Measurements from ENCODE around the gene RHOG. TPM values are rescaled to one million over a fixed set of nuclear protein-coding genes. Genes with fewer than 3 reads are reported as not detected.
"Not testable (repeated sequence)": the region's sequence is repeated elsewhere in the genome, so short reads cannot be mapped to it uniquely, and the experiment has no call there.

RHOG gene
- total RNA-seq, 1 donor from 2014 or later = 8.1 TPM

GRCh38 chr11:3810446-3810845, 30.3 kb downstream of the RHOG start:
- no peak for DNase-seq (ENCODE audit: low read depth in 2 of 2)

- DNase-seq (ENCODE audit: low read depth in 2 of 2) = no peak
These were observed 31.2 kb downstream of the RHOG start for GRCh38 chr11:3809624-3809928.

DNA sequence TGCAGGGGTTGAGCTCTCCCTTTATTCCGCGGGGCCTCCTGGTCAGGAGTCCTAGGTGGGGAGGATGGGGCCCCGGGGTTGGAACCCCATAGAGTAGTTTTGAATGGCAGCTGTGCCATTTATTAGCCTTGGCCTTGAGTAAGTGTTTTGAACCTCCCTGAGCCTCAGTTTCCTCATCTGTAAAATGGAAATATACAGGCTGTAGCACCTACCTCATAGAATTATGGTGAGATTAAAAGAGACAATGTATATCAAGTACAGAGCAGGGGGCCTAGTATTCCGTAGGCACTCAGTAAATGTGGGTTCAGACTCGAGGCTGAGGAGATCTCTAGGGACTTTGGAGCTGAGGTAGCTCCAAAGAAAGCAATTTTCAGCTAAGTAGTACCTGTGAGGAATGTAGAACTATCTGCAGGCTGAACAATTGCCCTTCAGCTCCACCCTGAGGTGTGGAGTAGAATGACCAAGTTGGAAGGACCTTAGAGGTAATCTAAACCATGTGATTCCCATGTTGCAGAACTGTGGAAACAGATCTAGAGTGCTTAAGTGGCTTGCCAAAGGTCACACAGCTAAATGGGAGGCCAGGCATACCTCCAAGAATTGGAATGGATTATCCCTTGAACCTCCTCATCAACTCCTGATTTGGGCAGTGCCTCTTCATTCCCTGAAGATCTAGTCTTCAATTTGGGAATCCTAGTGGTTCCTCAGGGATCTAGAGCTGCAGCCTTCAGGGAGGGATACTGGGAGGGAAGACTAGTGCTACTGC, 31.7 kb downstream of the RHOG start:
- peak; percentile 22 to 67 for DNase-seq (ENCODE audit: low read depth in 2 of 2)

GRCh38 chr11:3807909-3808860, 32.6 kb downstream of the RHOG start, which contains the start of gene PGAP2:
PGAP2 (plus strand) TSS chr11:3808560; CDS start chr11:3811260, 2,700 bp downstream.
- DNase-seq (ENCODE audit: low read depth in 2 of 2) = peak in 1 of 2 donors; percentile 55

DNA sequence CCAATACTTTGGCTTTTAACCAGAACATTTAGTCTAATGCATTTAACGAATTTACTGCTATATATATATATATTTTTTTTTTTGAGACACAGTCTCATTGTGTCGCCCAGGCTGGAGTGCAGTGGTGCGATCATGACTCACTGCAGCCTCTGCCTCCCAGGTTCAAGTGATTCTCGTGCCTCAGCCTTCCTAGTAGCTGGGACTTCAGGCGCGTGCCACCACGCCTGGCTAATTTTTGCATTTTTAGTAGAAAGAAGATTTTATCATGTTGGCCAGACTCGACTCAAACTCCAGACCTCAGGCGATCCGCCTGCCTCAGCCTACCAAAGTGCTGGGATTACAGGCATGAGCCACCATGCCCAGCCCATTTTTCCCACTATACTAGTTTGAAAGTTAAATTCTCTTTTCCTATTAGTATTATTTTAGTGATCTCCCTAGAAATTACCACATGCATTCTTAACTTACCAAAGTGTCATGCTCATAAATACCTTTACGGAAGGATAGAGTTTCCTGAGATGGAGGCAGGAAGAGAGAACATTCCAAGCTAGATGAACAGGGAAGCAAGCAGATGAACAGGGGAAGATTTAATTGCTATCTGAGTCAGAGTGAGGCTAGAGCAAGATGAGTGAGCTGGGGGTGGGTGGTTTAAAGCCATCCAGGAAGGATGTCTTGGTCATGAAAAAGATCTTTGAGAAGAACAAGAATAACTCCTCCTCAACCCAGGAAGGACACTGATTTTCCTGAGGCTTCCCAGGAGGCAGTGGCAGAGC, 36.8 kb downstream of the RHOG start:
- DNase-seq (ENCODE audit: low read depth in 2 of 2) = no peak

- no peak for DNase-seq (ENCODE audit: low read depth in 2 of 2)
These were observed 38.6 kb downstream of the RHOG start for GRCh38 chr11:3802011-3802790.

GRCh38 chr11:3799873-3800272, 40.9 kb downstream of the RHOG start:
- DNase-seq (ENCODE audit: low read depth in 2 of 2) = no peak

DNA sequence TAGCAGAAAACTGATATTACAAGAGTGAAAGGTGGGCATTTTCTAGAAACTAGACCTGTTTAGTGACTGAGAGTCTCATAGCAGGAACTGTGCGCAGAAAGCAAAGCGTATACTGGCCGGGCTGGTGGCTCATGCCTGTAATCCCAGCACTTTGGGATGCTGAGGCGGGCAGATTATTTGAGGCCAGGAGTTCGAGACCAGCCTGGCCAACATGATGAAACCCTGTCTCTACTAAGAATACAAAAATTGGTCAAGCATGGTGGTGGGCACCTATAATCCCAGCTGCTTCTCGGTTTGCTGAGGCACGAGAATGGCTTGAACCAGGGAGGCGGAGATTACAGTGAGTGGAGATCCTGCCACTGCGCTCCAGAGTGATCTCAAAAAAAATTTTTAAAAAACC, 41.6 kb downstream of the RHOG start:
- no peak for DNase-seq (ENCODE audit: low read depth in 2 of 2)

DNA sequence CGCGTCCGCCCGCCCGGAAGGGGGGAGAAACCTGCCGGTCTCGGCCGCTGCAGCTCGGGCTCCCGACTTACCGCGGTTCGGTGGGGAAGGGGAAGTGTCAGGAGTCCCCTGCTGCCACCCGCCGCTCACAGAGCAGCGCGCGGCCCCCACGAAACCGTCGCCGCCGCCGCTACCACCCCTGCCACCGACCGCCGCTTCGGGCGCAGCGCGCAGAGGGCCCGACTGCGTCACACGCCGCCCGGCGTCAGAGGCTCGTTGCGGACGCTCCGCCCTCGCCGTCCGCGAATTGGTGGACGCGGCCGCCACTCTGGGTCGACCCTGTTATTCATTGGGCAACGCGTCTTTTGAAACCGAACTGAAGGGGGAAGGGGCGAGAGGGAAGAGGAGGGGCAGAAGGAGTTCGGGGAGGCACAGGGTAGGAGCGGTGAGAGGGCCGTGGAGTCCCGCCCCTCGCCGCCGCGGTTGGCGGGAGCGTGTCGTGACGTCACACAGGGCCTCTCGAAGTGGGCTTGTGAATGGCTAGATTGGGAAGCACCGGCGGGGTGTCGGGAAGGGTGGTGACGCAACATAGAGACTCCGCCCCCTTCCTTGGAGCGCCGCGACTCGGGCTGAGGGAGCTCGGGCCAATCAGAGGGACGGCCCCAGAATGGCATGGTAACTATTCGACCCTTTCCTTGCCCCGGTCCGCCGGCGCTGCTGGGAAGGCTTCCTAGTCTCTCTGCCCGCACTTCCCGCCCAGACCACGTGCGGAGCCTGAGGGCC, 43.2 kb downstream of the RHOG start, which contains the start of gene NUP98:
TSS of gene NUP98 (minus strand) at position 226 of the 762 bp plus-strand sequence. CDS start 15,437 bp downstream, outside the sequence.
- peak; percentile 99 to 100 for DNase-seq (ENCODE audit: low read depth in 2 of 2)

DNA sequence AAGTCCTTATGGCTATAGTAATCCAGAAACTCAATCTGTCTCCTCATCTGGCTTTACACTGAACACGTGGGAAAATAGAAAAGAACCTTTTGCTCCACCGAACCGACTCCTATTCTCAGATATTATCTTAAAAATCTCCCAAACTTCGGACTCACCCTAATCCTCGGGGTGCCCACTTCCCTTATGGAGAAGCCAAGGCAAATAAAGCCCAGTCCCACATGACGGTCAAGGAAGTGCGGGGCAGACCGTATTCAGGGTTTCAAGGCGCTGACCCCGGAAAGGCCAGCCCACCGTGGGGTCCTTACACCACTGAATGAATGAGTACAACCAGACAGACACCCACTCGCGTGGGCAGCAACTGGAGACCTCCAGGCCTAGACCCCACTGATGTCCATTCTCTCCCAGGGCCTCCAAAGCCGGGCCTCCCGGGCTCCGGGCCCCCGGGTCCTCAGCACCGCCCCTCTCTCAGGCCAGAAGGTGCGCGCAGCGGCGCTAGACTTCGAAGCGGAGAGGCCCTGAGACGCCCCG, 43.9 kb downstream of the RHOG start:
- DNase-seq (ENCODE audit: low read depth in 2 of 2) = no peak

GRCh38 chr11:3796346-3796745, 44.4 kb downstream of the RHOG start:
- no peak for DNase-seq (ENCODE audit: low read depth in 2 of 2)

GRCh38 chr11:3796002-3796311, 44.8 kb downstream of the RHOG start:
- DNase-seq (ENCODE audit: low read depth in 2 of 2) = no peak

DNA sequence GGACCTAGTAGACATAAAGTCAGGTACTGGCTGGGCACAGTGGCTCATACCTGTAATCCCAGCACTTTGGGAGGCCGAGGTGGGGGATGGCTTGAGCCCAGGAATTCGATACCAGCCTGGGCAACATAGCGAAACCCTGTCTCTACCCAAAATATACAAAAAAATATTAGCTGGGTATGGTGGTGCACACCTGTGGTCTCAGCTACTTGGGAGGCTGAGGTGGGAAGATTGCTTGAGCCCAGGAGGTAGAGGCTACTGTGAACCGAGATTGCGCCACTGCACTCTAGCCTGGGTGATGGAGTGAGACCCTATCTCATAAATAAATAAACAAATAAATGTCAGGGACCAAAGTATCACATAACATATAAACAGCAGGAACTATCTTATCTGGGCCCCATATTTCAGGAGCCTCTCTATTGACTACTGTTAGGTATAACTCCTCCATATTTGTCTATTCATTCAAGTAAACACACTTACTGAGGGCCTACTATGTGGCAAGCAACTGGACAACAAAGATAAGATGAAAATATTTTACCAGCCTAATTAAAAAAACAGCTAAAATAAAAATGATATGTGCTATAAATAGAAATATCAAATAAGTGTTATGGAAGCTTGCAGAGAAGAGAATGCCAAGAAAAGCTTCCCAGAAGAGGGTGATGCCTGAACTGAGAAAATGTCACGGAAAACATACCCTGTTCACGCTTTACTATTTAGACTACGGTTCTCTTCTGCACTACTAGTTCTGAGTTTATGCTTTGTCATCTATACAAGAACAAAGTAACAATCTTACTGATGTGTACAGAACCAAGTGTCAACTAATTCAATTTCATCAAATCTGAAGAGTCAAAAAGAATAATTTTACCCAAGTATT, 45.4 kb downstream of the RHOG start:
- DNase-seq (ENCODE audit: low read depth in 2 of 2) = no peak

- DNase-seq (ENCODE audit: low read depth in 2 of 2) = not testable (repeated sequence)
These were observed 46.4 kb downstream of the RHOG start for GRCh38 chr11:3794387-3794786.

DNA sequence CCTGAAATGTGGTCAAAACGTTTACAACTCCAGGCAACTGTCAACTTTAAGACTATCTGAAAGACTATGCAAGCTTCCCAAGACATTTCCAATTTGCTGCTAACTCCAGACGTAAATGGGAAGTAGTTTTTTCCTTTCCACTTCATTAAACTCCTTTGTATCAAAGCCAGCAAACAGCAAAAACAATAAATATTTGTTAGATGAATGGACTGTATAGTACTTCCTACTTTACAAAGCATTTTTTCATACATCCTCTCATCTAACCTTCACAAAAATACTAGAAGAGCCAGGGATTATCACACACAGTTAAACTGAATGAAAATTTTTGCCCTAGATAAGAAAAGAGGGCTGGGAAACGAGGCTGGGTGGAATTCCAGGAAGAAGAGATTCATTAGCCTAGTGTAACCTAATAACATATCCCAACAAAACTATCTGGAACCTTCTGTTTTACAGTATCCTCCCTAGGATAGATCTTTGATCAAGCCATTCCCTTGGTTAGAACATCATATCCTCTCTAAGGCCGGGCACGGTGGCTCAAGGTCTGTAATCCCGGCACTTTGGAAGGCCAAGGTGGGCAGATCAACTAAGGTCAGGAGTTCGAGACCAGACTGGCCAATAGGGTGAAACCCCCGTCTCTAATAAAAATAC, 53.9 kb downstream of the RHOG start:
- DNase-seq (ENCODE audit: low read depth in 2 of 2) = no peak

DNA sequence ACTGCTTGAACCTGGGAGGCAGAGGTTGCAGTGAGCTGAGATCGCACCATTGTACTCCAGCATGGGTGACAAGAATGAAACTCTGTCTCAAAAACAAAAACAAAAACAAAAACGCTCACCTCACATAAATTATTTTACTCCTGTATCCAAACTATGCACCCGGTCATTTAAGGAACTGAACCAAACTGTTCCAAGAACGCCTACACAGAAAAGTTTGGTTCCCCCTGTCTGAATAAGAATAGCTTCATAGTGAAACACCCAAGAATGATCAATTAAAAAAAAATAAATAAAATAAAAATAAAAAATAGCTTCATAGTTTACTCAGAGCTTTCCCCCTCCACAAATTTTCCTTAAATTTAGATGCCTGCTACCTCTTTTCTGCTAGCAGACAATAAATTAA, 57.1 kb downstream of the RHOG start:
- no peak for DNase-seq (ENCODE audit: low read depth in 2 of 2)

DNA sequence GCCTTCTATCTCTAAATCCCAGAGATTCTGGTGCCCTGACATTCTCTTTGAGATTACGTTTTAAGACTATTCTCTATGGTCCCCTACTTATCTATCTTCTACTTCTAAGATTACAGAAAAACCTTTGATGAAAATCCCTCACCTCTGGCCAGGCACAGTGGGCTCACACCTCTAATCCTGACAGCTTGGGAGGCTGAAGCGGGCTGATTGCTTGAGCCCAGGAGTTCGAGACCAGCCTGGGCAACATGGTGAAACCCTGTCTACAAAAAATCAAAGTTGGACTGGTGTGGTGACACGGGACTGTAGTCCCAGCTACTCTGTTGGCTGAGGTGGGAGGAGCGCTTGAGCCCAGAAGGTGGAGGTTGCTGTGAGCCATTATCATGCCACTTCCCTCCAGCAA, 57.8 kb downstream of the RHOG start:
- no peak for DNase-seq (ENCODE audit: low read depth in 2 of 2)

GRCh38 chr11:3781423-3781822, 59.3 kb downstream of the RHOG start:
- no peak for DNase-seq (ENCODE audit: low read depth in 2 of 2)
